ENCODE data around the gene HECA. TPM values are rescaled to one million over a fixed set of nuclear protein-coding genes. Genes with fewer than 3 reads are reported as not detected.
"Not testable (repeated sequence)": the region's sequence is repeated elsewhere in the genome, so short reads cannot be mapped to it uniquely, and the experiment has no call there.

Gene HECA
- total RNA-seq, 2 donors from 2014 or later: 172 to 197 TPM

GRCh38 chr6:139124887-139125672 lies 9.8 kb upstream of the HECA start:
- Mint-ChIP-seq H3K27me3 (no peaks in the 10 kb centered on the region), H3K36me3 (ENCODE audit: low read depth) (no peaks in the 10 kb centered on the region), H3K4me3 (peak overlapping the region; percentile 61), H3K27ac (peak overlapping the region; percentile 87), H3K4me1 (peaks cover 37% of the 10 kb centered on the region)
- DNase-seq: peak; percentile 32 to 67 (median 60)
- ATAC-seq: peak; percentile 99
- peaks cover 7% of the 10 kb centered on the region for H3K9me3 ChIP-seq (ENCODE audit: control insufficient read depth, low read length, poor library complexity, severe bottlenecking)

DNA sequence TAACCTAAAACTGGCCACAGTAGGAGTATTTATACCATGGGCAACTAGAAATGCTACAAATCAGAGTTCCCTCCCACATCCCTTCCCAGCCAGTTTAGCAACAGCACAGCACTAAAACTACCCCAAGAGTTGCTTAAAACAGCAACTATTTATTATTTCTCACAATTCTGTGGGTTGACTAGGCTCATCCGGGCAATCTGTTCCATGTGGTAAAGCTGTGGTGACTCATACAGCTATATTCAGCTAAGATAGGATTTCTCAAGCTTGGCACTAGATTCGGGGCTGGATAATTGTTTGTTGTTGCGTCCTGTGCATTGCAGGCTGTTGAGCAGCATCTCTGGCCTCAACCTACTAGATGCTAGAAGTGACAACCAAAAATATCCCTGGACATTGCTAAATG lies 8.6 kb upstream of the HECA start:
- peak overlapping the region; percentile 52 for H3K4me3 Mint-ChIP-seq

DNA sequence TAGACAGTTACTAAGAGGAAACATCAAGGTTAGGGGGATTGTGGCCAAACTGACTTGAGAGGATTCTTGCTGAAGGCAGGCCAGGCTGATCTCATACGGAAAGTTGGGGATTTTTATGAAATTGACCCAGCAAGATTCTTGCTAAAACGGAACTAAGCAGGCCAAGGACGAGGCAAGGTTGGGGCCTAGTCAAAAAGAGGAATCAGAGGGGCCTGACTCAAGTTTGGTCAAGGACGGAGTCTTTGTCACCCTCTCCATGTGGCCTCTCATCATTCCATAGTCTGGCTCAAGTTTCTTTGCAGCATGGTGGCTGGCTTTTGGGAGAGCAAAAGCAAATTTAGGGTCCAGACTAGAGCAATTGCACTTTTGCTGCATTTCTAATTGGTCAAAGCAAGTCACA lies 7.9 kb upstream of the HECA start:
- H3K4me3 Mint-ChIP-seq: no peak overlapping the region

More for the DNA sequence above, 8.6 kb upstream of the HECA start:
- no peaks in the 10 kb centered on the region for H3K9me3 ChIP-seq (ENCODE audit: control insufficient read depth, low read length, poor library complexity, severe bottlenecking)
- Mint-ChIP-seq H3K36me3 (ENCODE audit: low read depth) (no peaks in the 10 kb centered on the region), H3K27me3 (no peaks in the 10 kb centered on the region), H3K27ac (peak overlapping the region; percentile 87), H3K4me1 (peaks cover 38% of the 10 kb centered on the region)
- peak; percentile 20 for ATAC-seq
- DNase-seq: no peak

GRCh38 chr6:139129284-139129683 lies 5.6 kb upstream of the HECA start:
- H3K27me3 Mint-ChIP-seq: no peaks in the 10 kb centered on the region
- H3K4me1 Mint-ChIP-seq: peaks cover 53% of the 10 kb centered on the region
- no peak overlapping the region for H3K4me3 Mint-ChIP-seq
- no peaks in the 10 kb centered on the region for H3K9me3 ChIP-seq (ENCODE audit: control insufficient read depth, low read length, poor library complexity, severe bottlenecking)
- ATAC-seq: no peak
- H3K27ac Mint-ChIP-seq: peak overlapping the region; percentile 87
- no peak for DNase-seq
- H3K36me3 Mint-ChIP-seq (ENCODE audit: low read depth): no peaks in the 10 kb centered on the region

More for the DNA sequence above, 7.9 kb upstream of the HECA start:
- Mint-ChIP-seq H3K27me3 (no peaks in the 10 kb centered on the region), H3K4me1 (peaks cover 43% of the 10 kb centered on the region), H3K36me3 (ENCODE audit: low read depth) (no peaks in the 10 kb centered on the region), H3K27ac (peak overlapping the region; percentile 87)
- DNase-seq (no peak), ATAC-seq (no peak)
- no peaks in the 10 kb centered on the region for H3K9me3 ChIP-seq (ENCODE audit: control insufficient read depth, low read length, poor library complexity, severe bottlenecking)

GRCh38 chr6:139131736-139132280 lies 3.1 kb upstream of the HECA start:
- H3K27ac Mint-ChIP-seq: peak overlapping the region; percentile 87
- no peaks in the 10 kb centered on the region for H3K27me3 Mint-ChIP-seq
- peaks cover 5% of the 10 kb centered on the region for H3K36me3 Mint-ChIP-seq (ENCODE audit: low read depth)
- no peak for DNase-seq
- ATAC-seq: no peak
- peak overlapping the region; percentile 85 for H3K4me3 Mint-ChIP-seq
- H3K9me3 ChIP-seq (ENCODE audit: control insufficient read depth, low read length, poor library complexity, severe bottlenecking): no peaks in the 10 kb centered on the region
- H3K4me1 Mint-ChIP-seq: peaks cover 43% of the 10 kb centered on the region

- H3K36me3 Mint-ChIP-seq (ENCODE audit: low read depth): peaks cover 13% of the 10 kb centered on the region
- ATAC-seq: no peak
- DNase-seq: no peak
- peak overlapping the region; percentile 74 for H3K4me3 Mint-ChIP-seq
- H3K27me3 Mint-ChIP-seq: no peaks in the 10 kb centered on the region
- H3K9me3 ChIP-seq (ENCODE audit: control insufficient read depth, low read length, poor library complexity, severe bottlenecking): no peaks in the 10 kb centered on the region
- peak overlapping the region; percentile 97 for H3K27ac Mint-ChIP-seq
- peaks cover 48% of the 10 kb centered on the region for H3K4me1 Mint-ChIP-seq
These were observed 1.4 kb upstream of the HECA start for GRCh38 chr6:139133262-139134063.

DNA sequence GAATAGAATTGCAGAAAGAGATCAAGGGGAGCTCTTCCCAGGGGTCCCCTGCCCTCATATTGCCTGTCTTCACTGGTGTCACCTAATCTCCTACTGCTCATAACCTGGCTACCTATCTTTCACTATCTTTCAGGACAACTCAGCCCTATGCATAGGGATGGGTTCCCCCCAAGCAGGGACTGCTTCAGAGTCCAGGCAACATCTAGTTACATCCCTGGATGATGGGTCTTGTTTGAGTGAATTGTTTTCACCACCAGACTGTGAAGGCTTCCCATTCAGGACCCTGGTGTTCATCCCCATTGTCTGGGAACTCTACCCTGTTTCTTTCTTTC lies 850 bp upstream of the HECA start:
- H3K9me3 ChIP-seq (ENCODE audit: control insufficient read depth, low read length, poor library complexity, severe bottlenecking): no peaks in the 10 kb centered on the region
- Mint-ChIP-seq H3K4me3 (peak overlapping the region; percentile 74), H3K36me3 (ENCODE audit: low read depth) (peaks cover 13% of the 10 kb centered on the region), H3K27ac (peak overlapping the region; percentile 97), H3K4me1 (peaks cover 52% of the 10 kb centered on the region), H3K27me3 (no peaks in the 10 kb centered on the region)
- ATAC-seq (no peak), DNase-seq (no peak)

GRCh38 chr6:139135578-139136545 lies 982 bp downstream of the HECA start:
- H3K27ac Mint-ChIP-seq: peak overlapping the region; percentile 97
- peaks cover 13% of the 10 kb centered on the region for H3K36me3 Mint-ChIP-seq (ENCODE audit: low read depth)
- H3K27me3 Mint-ChIP-seq: no peaks in the 10 kb centered on the region
- peak; percentile 39 for ATAC-seq
- DNase-seq: peak; percentile 39 to 55 (median 46)
- peaks cover 63% of the 10 kb centered on the region for H3K4me1 Mint-ChIP-seq
- H3K9me3 ChIP-seq (ENCODE audit: control insufficient read depth, low read length, poor library complexity, severe bottlenecking): no peaks in the 10 kb centered on the region
- peak overlapping the region; percentile 96 for H3K4me3 Mint-ChIP-seq

DNA sequence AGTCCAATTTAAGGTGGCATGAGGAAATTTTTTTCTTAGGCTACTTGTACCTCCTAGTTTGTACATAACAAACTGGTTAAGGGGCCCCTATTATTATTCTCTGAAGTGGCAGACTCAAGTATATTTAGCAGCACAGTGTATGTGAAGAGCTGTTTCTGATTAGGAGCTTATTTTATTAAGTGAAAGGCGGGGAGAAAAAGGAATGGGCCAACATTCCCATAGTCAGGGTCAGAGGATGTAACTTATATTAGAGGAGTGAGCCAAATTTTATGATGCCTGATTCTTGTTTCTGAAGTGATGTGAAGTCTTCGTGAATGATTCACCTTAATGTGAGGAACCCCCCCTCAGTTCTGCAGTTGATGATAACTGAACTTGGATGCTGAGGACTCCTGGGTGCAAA lies 2.8 kb downstream of the HECA start:
- no peak for ATAC-seq
- Mint-ChIP-seq H3K36me3 (ENCODE audit: low read depth) (peaks cover 16% of the 10 kb centered on the region), H3K4me3 (peak overlapping the region; percentile 96), H3K27me3 (no peaks in the 10 kb centered on the region), H3K4me1 (peaks cover 54% of the 10 kb centered on the region), H3K27ac (peak overlapping the region; percentile 97)
- no peak for DNase-seq
- H3K9me3 ChIP-seq (ENCODE audit: control insufficient read depth, low read length, poor library complexity, severe bottlenecking): no peaks in the 10 kb centered on the region

- Mint-ChIP-seq H3K36me3 (ENCODE audit: low read depth) (peaks cover 13% of the 10 kb centered on the region), H3K4me1 (peaks cover 70% of the 10 kb centered on the region), H3K27ac (peak overlapping the region; percentile 93), H3K4me3 (peak overlapping the region; percentile 96)
- H3K27me3 Mint-ChIP-seq; ATAC-seq; DNase-seq; H3K9me3 ChIP-seq (ENCODE audit: control insufficient read depth, low read length, poor library complexity, severe bottlenecking): not testable (repeated sequence)
These were observed 6.0 kb downstream of the HECA start for GRCh38 chr6:139140854-139141253.

DNA sequence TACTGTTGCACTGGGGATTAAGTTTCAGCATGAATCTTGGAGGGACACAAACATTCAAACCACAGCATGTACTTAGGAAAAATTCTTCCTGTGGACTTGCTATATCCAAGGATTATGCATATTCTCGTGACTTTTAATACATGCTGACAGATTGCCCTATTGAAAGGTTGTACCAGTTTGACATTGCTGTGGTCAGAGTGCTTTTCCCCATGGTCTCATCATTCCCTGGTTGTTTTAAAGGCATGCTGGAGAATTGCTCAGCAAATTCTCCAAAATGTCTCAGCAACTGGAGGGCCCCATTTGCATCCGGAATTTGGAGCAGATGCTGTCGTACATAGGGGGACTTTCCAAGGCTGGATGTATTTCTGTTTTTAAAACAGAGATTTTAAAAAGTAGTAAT lies 7.4 kb downstream of the HECA start:
- no peaks in the 10 kb centered on the region for H3K9me3 ChIP-seq (ENCODE audit: control insufficient read depth, low read length, poor library complexity, severe bottlenecking)
- Mint-ChIP-seq H3K4me3 (peak overlapping the region; percentile 70), H3K36me3 (ENCODE audit: low read depth) (peaks cover 8% of the 10 kb centered on the region), H3K27me3 (no peaks in the 10 kb centered on the region), H3K4me1 (peaks cover 75% of the 10 kb centered on the region), H3K27ac (peak overlapping the region; percentile 95)
- no peak for DNase-seq
- ATAC-seq: no peak

GRCh38 chr6:139143111-139143510 lies 8.2 kb downstream of the HECA start:
- H3K36me3 Mint-ChIP-seq (ENCODE audit: low read depth): peaks cover 3% of the 10 kb centered on the region
- ATAC-seq: no peak

More at GRCh38 chr6:139143111-139143510, 8.2 kb downstream of the HECA start:
- Mint-ChIP-seq H3K4me1 (peaks cover 75% of the 10 kb centered on the region), H3K4me3 (peak overlapping the region; percentile 91), H3K27me3 (no peaks in the 10 kb centered on the region), H3K27ac (peak overlapping the region; percentile 95)
- H3K9me3 ChIP-seq (ENCODE audit: control insufficient read depth, low read length, poor library complexity, severe bottlenecking): no peaks in the 10 kb centered on the region
- no peak for DNase-seq
